ENCODE results near the gene GTF2H1. TPM values are rescaled to one million over a fixed set of nuclear protein-coding genes. Genes with fewer than 3 reads are reported as not detected.

The GTF2H1 gene
- 41.9 and 55.7 TPM in 2 replicates for total RNA-seq

GRCh38 chr11:18321969-18322711 lies at the start of gene GTF2H1, which contains the start of gene HPS5:
TSS of gene GTF2H1 (plus strand) at chr11:18322567. CDS start at chr11:18333075, 10,508 bp downstream.
TSS of gene HPS5 (minus strand) at chr11:18322140. CDS start at chr11:18317858, 4,282 bp downstream.

DNA sequence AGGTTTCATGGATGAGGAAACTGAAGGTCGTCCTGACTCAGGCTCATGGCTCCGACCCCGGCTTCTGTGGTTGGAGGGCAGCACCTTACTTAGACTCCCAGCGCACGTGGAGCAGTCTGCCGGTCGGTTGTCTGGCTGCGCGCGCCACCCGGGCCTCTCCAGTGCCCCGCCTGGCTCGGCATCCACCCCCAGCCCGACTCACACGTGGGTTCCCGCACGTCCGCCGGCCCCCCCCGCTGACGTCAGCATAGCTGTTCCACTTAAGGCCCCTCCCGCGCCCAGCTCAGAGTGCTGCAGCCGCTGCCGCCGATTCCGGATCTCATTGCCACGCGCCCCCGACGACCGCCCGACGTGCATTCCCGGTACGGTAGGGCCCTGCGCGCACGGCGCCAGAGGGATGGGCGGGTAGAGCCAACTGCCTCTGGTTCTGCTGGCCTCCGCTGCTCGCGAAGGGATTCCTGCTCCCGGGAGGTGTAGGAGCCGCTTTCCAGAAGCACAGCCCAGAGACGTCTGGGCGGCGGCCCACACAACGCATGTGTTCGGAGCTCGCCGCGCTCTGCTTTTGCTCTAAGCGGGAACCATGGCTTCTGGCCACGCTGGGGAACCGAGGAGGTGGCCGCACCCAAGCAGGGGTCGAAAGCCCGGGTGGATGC lies 72.0 kb downstream of the GTF2H1 start, which contains the start of gene LDHA:
Gene LDHA (plus strand): TSS at position 289 of the 653 bp plus-strand sequence. CDS start 2,280 bp downstream, outside the sequence.

Other genes with a start within 250 kb of the GTF2H1 start
- 11.8 and 12.2 TPM in 2 replicates for gene SAAL1, start 216.5 kb upstream of the GTF2H1 start, total RNA-seq
- not detected in 2 replicates for gene MRGPRX3, start 190.0 kb upstream of the GTF2H1 start, total RNA-seq
- gene MRGPRX4, start 149.7 kb upstream of the GTF2H1 start, total RNA-seq, result not detected in 2 replicates
- not detected in 2 replicates for gene SAA4, start 85.8 kb upstream of the GTF2H1 start, total RNA-seq
- 0.47 TPM in 1 of 2 replicates, not detected in the other for gene SAA2, start 73.9 kb upstream of the GTF2H1 start, total RNA-seq
- 0.34 and 15.5 TPM in 2 replicates for gene SAA1, start 56.3 kb upstream of the GTF2H1 start, total RNA-seq
- gene HPS5, start 427 bp upstream of the GTF2H1 start, total RNA-seq, result 11.3 and 33.0 TPM in 2 replicates
- gene LDHA, start 72.0 kb downstream of the GTF2H1 start, total RNA-seq, result 682 and 1,371 TPM in 2 replicates
- not detected in 2 replicates for gene LDHC, start 89.8 kb downstream of the GTF2H1 start, total RNA-seq
- not detected in 2 replicates for gene LDHAL6A, start 133.3 kb downstream of the GTF2H1 start, total RNA-seq
- gene TSG101, start 204.4 kb downstream of the GTF2H1 start, total RNA-seq, result 62.2 and 125 TPM in 2 replicates